B cell (primary cell): Measurements from ENCODE around the gene DHRS1. TPM values are rescaled to one million over a fixed set of nuclear protein-coding genes. Genes with fewer than 3 reads are reported as not detected.

ENCODE experiments used
- ATAC-seq: fragments of 200-7000 bp; cut with Tn5 transposase; one replicate; pipeline ENCODE4 v1.10.0; 2021; ENCODE audit warnings: low read depth, mild to moderate bottlenecking, moderate number of reproducible peaks, moderate library complexity
- CTCF ChIA-PET: fragments of 350-600 bp; sonication (Branson Sonifier 250); formaldehyde crosslinking; loops from one replicate; lab custom pipeline; 2021; ENCODE audit warnings: antibody characterized with exemption, inconsistent platforms; lab: Charles Lee
- POLR2A ChIA-PET: fragments of 350-600 bp; sonication (Branson Sonifier 250); formaldehyde crosslinking; loops from one replicate; lab custom pipeline; 2021; ENCODE audit warnings: antibody characterized with exemption; lab: Charles Lee
- DNase-seq: peaks from one replicate; pipeline ENCODE4 v3.0.0; 2013
- H2AFZ ChIP-seq: 2 replicates; pipeline ENCODE4 v1.6.1; 2012; ENCODE audit warnings: mild to moderate bottlenecking, low read depth, low read length; ENCODE audit not compliant: insufficient read depth, poor library complexity, severe bottlenecking
- H3K27ac ChIP-seq, 2 donors: 1 replicate in 1 of 2; 2 replicates in 1 of 2; pipeline ENCODE4 v1.5.1; 2012 to 2013; ENCODE audit warnings: low read length in 2 of 2, mild to moderate bottlenecking in 2 of 2, moderate library complexity in 1 of 2
- H3K27me3 ChIP-seq, 4 experiments: fragments of 200-600 bp in 1 of 4; sonication (generic) in 1 of 4; replicated peaks in 1 of 4; 1 replicate in 2 of 4; 2 replicates in 2 of 4; pipeline versions ENCODE4 v1.6.1 to v1.7.0; 2013 to 2016; ENCODE audit warnings: low read length in 3 of 4, mild to moderate bottlenecking in 2 of 4, mixed read lengths in 1 of 4, moderate library complexity in 1 of 4; ENCODE audit not compliant: insufficient read depth in 4 of 4, control insufficient read depth in 3 of 4; ENCODE audit errors: control extremely low read depth in 1 of 4
- H3K36me3 ChIP-seq, 2 experiments: replicated peaks in 1 of 2; 1 replicate in 1 of 2; 2 replicates in 1 of 2; pipeline versions ENCODE4 v1.6.1 to v1.7.1; 2013; ENCODE audit warnings: low read length in 1 of 2; ENCODE audit not compliant: insufficient read depth in 2 of 2, control insufficient read depth in 1 of 2; ENCODE audit errors: control extremely low read depth in 1 of 2, extremely low read depth in 1 of 2
- H3K4me1 ChIP-seq, 2 donors: fragments of 200-600 bp in 1 of 2; sonication (generic) in 1 of 2; 1 replicate in 1 of 2; 2 replicates in 1 of 2; pipeline versions ENCODE4 v1.5.1 to v1.6.1; 2013 to 2017; ENCODE audit warnings: low read length in 2 of 2; ENCODE audit not compliant: control insufficient read depth in 2 of 2, insufficient read depth in 2 of 2
- H3K4me2 ChIP-seq: replicated peaks from 2 replicates; pipeline ENCODE3; 2012; ENCODE audit warnings: mild to moderate bottlenecking, low read depth, low read length; ENCODE audit not compliant: poor library complexity, severe bottlenecking
- H3K4me3 ChIP-seq, 5 experiments: fragments of 200-600 bp in 1 of 5; sonication (generic) in 1 of 5; 1 replicate in 3 of 5; 2 replicates in 2 of 5; pipeline versions ENCODE4 v1.5.1 to v1.7.0; 2011 to 2016; ENCODE audit warnings: low read length in 4 of 5, mild to moderate bottlenecking in 4 of 5, low read depth in 2 of 5, control low read depth in 1 of 5, moderate library complexity in 1 of 5; ENCODE audit not compliant: insufficient read depth in 1 of 5; ENCODE audit errors: control extremely low read depth in 1 of 5, extremely low read depth in 1 of 5
- H3K79me2 ChIP-seq: fragments of 200-600 bp; sonication (generic); one replicate; pipeline ENCODE4 v1.6.0; 2016; ENCODE audit warnings: low read length; ENCODE audit not compliant: control insufficient read depth, insufficient read depth
- H3K9ac ChIP-seq: fragments of 200-600 bp; sonication (generic); 2 replicates; pipeline ENCODE4 v1.6.1; 2017; ENCODE audit warnings: mild to moderate bottlenecking, low read length, moderate library complexity
- H3K9me3 ChIP-seq, 3 donors: one replicate each; pipeline versions ENCODE4 v1.6.1 to v1.7.1; 2013; ENCODE audit warnings: low read length in 2 of 3; ENCODE audit not compliant: control insufficient read depth in 2 of 3, insufficient read depth in 1 of 3; ENCODE audit errors: control extremely low read depth in 1 of 3
- H4K20me1 ChIP-seq: 2 replicates; pipeline ENCODE4 v1.6.0; 2012; ENCODE audit warnings: mild to moderate bottlenecking, low read length; ENCODE audit not compliant: insufficient read depth, control insufficient read depth, poor library complexity, severe bottlenecking
- H3K27ac Mint-ChIP-seq: one replicate; pipeline ENCODE4 v1.8.0; 2021; ENCODE audit warnings: mixed read lengths
- H3K27me3 Mint-ChIP-seq: one replicate; pipeline ENCODE4 v1.8.0; 2021; ENCODE audit warnings: mixed read lengths
- H3K4me1 Mint-ChIP-seq: one replicate; pipeline ENCODE4 v1.8.0; 2021; ENCODE audit warnings: mixed read lengths
- H3K4me3 Mint-ChIP-seq: one replicate; pipeline ENCODE4 v1.8.0; 2021; ENCODE audit warnings: mixed read lengths
- H3K9me3 Mint-ChIP-seq: one replicate; pipeline ENCODE4 v1.8.0; 2022; ENCODE audit warnings: mixed read lengths; ENCODE audit not compliant: insufficient read depth
- CTCF ChIP-seq: fragments of 200-600 bp; IDR thresholded peaks from one replicate; pipeline ENCODE4 v1.8.0; 2022; ENCODE audit warnings: antibody characterized with exemption, mild to moderate bottlenecking
- EZH2 ChIP-seq: IDR thresholded peaks from 2 replicates; pipeline ENCODE4 v1.6.1; 2012; ENCODE audit warnings: borderline replicate concordance, low read depth, mild to moderate bottlenecking, moderate library complexity, low read length; ENCODE audit not compliant: insufficient read depth, poor library complexity, severe bottlenecking
- WGBS: methylation state at CpG from one replicate; pipeline ENCODE4 v1.1.5; 2013; ENCODE audit warnings: missing lambda C conversion rate; ENCODE audit not compliant: insufficient coverage; 5-methylcytosine and 5-hydroxymethylcytosine counted together
- intact Hi-C: fragments of 100-400 bp; cut with micrococcal nuclease; formaldehyde crosslinking; loops from one replicate; pipeline ENCODE4 v1.10.0; 2022
- polyA plus RNA-seq: library from polyadenylated mRNA; depleted of rRNA; stranded (reverse); fragments of >200 nt; gene quantifications from 2 replicates; pipeline ENCODE4 v1.2.3, GENCODE V29; 2012
- total RNA-seq, 2 donors: library from RNA; stranded (reverse); fragments of 120-200 nt in 1 of 2; gene quantifications; 1 replicate in 1 of 2; 2 replicates in 1 of 2; pipeline versions ENCODE4 v1.2.3 to v1.2.4, GENCODE V29; 2013 to 2022

Gene DHRS1
- total and polyA plus RNA-seq, 2 donors (not counting 1 experiment from before 2014, with no cell fraction given) = 42.7 to 76.9 TPM

GRCh38 chr14:24269368-24269767 is 30.2 kb downstream of the DHRS1 start:
- no peaks in the 10 kb centered on the region for H3K27me3 Mint-ChIP-seq
- DNase-seq (no peak), ATAC-seq (no peak)
- TF ChIP-seq CTCF = no peak
- TF ChIP-seq EZH2 = no peak
- Histone ChIP-seq H3K27me3 (no peaks in the 10 kb centered on the region), H2AFZ (no peak overlapping the region), H3K9me3 (no peaks in the 10 kb centered on the region), H3K4me1 (peaks cover 29 to 35% of the 10 kb centered on the region in 2 donors), H3K4me2 (no peak overlapping the region), H3K79me2 (peaks cover 11% of the 10 kb centered on the region), H3K9ac (no peak overlapping the region), H3K27ac (no peak overlapping the region), H3K36me3 (peaks cover 0 to 39% of the 10 kb centered on the region in 2 experiments), H4K20me1 (no peaks in the 10 kb centered on the region), H3K4me3 (no peak overlapping the region)
- ChIA-PET POLR2A (interaction anchor here (2.9 kb wide), 1 partner anchor 27 kb away, joined by 51 read pairs; the partner anchor contains the start of gene TINF2), CTCF (interaction anchor here (1.0 to 4.2 kb wide), 8 partner anchors 22 to 55 kb away, joined by 3 to 40 read pairs (median 21); partner anchors contain the start of genes CHMP4A, CIDEB, LTB4R and LTB4R2)
- 91% methylated on average over 8 of the region's 8 CpGs for WGBS
- H3K4me1 Mint-ChIP-seq = peaks cover 40% of the 10 kb centered on the region
- no peaks in the 10 kb centered on the region for H3K9me3 Mint-ChIP-seq
- H3K27ac Mint-ChIP-seq = peak overlapping the region; percentile 15
- H3K4me3 Mint-ChIP-seq = peak overlapping the region; percentile 37
- intact Hi-C loops = no loop called here

- peaks cover 8% of the 10 kb centered on the region for H3K79me2 ChIP-seq
- H3K4me1 ChIP-seq = peaks cover 19 to 24% of the 10 kb centered on the region in 2 donors
- Mint-ChIP-seq H3K9me3 (no peaks in the 10 kb centered on the region), H3K4me3 (no peak overlapping the region), H3K27ac (no peak overlapping the region), H3K27me3 (no peaks in the 10 kb centered on the region), H3K4me1 (peaks cover 28% of the 10 kb centered on the region)
- H3K9me3 ChIP-seq = no peaks in the 10 kb centered on the region
- ATAC-seq (no peak), DNase-seq (no peak)
- peaks cover 0 to 39% of the 10 kb centered on the region in 2 experiments for H3K36me3 ChIP-seq
- POLR2A ChIA-PET = no interaction called here
- H2AFZ ChIP-seq = no peak overlapping the region
- no peaks in the 10 kb centered on the region for H3K27me3 ChIP-seq
- no peaks in the 10 kb centered on the region for H4K20me1 ChIP-seq
- no peak overlapping the region for H3K4me2 ChIP-seq
- intact Hi-C loops = no loop called here
- TF ChIP-seq CTCF (no peak), EZH2 (no peak)
- H3K4me3 ChIP-seq = no peak overlapping the region
- WGBS = 100% methylated on average over 5 of the region's 9 CpGs
- CTCF ChIA-PET = interaction anchor here (1.6 to 3.8 kb wide), 2 partner anchors 25 to 42 kb away, joined by 6 to 39 read pairs; partner anchors contain the start of genes CIDEB, LTB4R, LTB4R2 and TINF2
- H3K9ac ChIP-seq = no peak overlapping the region
- H3K27ac ChIP-seq = no peak overlapping the region
Measured at GRCh38 chr14:24268225-24268624, 31.4 kb downstream of the DHRS1 start.
